Measurements from ENCODE around the gene GSKIP. TPM values are rescaled to one million over a fixed set of nuclear protein-coding genes. Genes with fewer than 3 reads are reported as not detected.
A peak's percentile ranks its signal among the peaks of the same experiment; 100 is the strongest.

GSKIP gene
- total RNA-seq, 1 experiment from 2014 or later, result 43.0 TPM

- TF ChIP-seq MYBL2 (CRISPR knock-in tag; IDR thresholded peaks at IDR 0.05) (0 out of 2 replicates have a peak, but pooled peaks have one; percentile 56), FOXK1 (CRISPR knock-in tag; IDR thresholded peaks at IDR 0.05) (peak; percentile 53; the same call in 1 of the 2 replicates)
Measured at GRCh38 chr14:96391293-96392118, 28.2 kb downstream of the GSKIP start (continued).

GRCh38 chr14:96393071-96393691 is 29.9 kb downstream of the GSKIP start:
- no peak for TF ChIP-seq NFATC4 (CRISPR knock-in tag; IDR thresholded peaks at IDR 0.05)
- TF ChIP-seq JAZF1 (CRISPR knock-in tag; IDR thresholded peaks at IDR 0.05), result no peak
- TF ChIP-seq ZNF232 (CRISPR knock-in tag; IDR thresholded peaks at IDR 0.05), result no peak
- TF ChIP-seq SP1 (CRISPR knock-in tag; conservative IDR thresholded peaks at IDR 0.05), result no peak
- TF ChIP-seq HMGA2 (CRISPR knock-in tag; IDR thresholded peaks at IDR 0.05), result no peak
- no peak for TF ChIP-seq FOXP1 (CRISPR knock-in tag; IDR thresholded peaks at IDR 0.05; ENCODE audit: borderline replicate concordance)
- TF ChIP-seq ZNF317 (CRISPR knock-in tag; IDR thresholded peaks at IDR 0.05; ENCODE audit: borderline replicate concordance, low read depth), result no peak
- TF ChIP-seq TEAD1 (CRISPR knock-in tag; IDR thresholded peaks at IDR 0.05), result no peak
- TF ChIP-seq STAT6 (CRISPR knock-in tag; conservative IDR thresholded peaks at IDR 0.05; ENCODE audit: low read depth), result no peak
- TF ChIP-seq ZSCAN18 (CRISPR knock-in tag; IDR thresholded peaks at IDR 0.05), result no peak
- no peak for TF ChIP-seq FOXK1 (CRISPR knock-in tag; IDR thresholded peaks at IDR 0.05)
- TF ChIP-seq GABPB1 (CRISPR knock-in tag; IDR thresholded peaks at IDR 0.05), result no peak
- TF ChIP-seq MAX (CRISPR knock-in tag; IDR thresholded peaks at IDR 0.05), result no peak
- Mint-ChIP-seq H3K4me1 (peaks cover 9% of the 10 kb centered on the region), H3K9me3 (no peaks in the 10 kb centered on the region), H3K27me3 (ENCODE audit: low read depth) (peaks cover 33% of the 10 kb centered on the region), H3K27ac (no peak overlapping the region), H3K4me3 (peak overlapping the region; percentile 77), H3K36me3 (no peaks in the 10 kb centered on the region)
- ATAC-seq, result no peak
- CTCF ChIA-PET, result no interaction called here
- no peak for DNase-seq (ENCODE audit: low spot score)
- POLR2A ChIA-PET, result no interaction called here

GRCh38 chr14:96394047-96394815 is 30.9 kb downstream of the GSKIP start:
- no peak overlapping the region for H3K27ac Mint-ChIP-seq
- POLR2A ChIA-PET, result no interaction called here
- H3K27me3 Mint-ChIP-seq (ENCODE audit: low read depth), result peaks cover 33% of the 10 kb centered on the region
- DNase-seq (ENCODE audit: low spot score) (no peak), ATAC-seq (no peak)
- H3K36me3 Mint-ChIP-seq, result no peaks in the 10 kb centered on the region; the same call in 1 of the 2 replicates
- H3K9me3 Mint-ChIP-seq, result no peaks in the 10 kb centered on the region
- H3K4me3 Mint-ChIP-seq, result no peak overlapping the region
- peaks cover 9% of the 10 kb centered on the region for H3K4me1 Mint-ChIP-seq
- CTCF ChIA-PET, result no interaction called here
- TF ChIP-seq ATF3 (CRISPR knock-in tag; conservative IDR thresholded peaks at IDR 0.05) (no peak), IRF2 (CRISPR knock-in tag; IDR thresholded peaks at IDR 0.05; ENCODE audit: borderline replicate concordance, low read depth) (no peak), ZMAT4 (CRISPR knock-in tag; IDR thresholded peaks at IDR 0.05) (no peak), MYBL2 (CRISPR knock-in tag; IDR thresholded peaks at IDR 0.05) (no peak), GRHL2 (CRISPR knock-in tag; IDR thresholded peaks at IDR 0.05; ENCODE audit: insufficient replicate concordance, severe bottlenecking) (no peak), ZBTB43 (CRISPR knock-in tag; IDR thresholded peaks at IDR 0.05) (no peak), NR2C2 (CRISPR knock-in tag; IDR thresholded peaks at IDR 0.05) (no peak), CTCF (IDR thresholded peaks at IDR 0.05) (no peak)

All from WTC11 (cell line).